NCI-H2196 (cell line): ENCODE data around the gene CLPTM1L.

ENCODE experiments used
- DNase-seq: peaks from one replicate; lab custom pipeline; 2025; ENCODE audit not compliant: unreplicated experiment; lab: John Stamatoyannopoulos, UW

Gene CLPTM1L

GRCh38 chr5:1315709-1316587 is 29.0 kb downstream of the CLPTM1L start:
- DNase-seq = peak; percentile 96

- DNase-seq = no peak
Measured at GRCh38 chr5:1315018-1315708, 29.7 kb downstream of the CLPTM1L start.

GRCh38 chr5:1314564-1314982 is 30.3 kb downstream of the CLPTM1L start:
- no peak for DNase-seq

- no peak for DNase-seq
Measured at GRCh38 chr5:1312993-1313833, 31.7 kb downstream of the CLPTM1L start.

GRCh38 chr5:1312206-1312605 is 32.7 kb downstream of the CLPTM1L start:
- DNase-seq = no peak

- DNase-seq = no peak
Measured at GRCh38 chr5:1311439-1312055, 33.4 kb downstream of the CLPTM1L start.

GRCh38 chr5:1310118-1310517 is 34.8 kb downstream of the CLPTM1L start:
- DNase-seq = no peak

- DNase-seq = no peak
Measured at GRCh38 chr5:1304033-1304432, 40.9 kb downstream of the CLPTM1L start.

- no peak for DNase-seq
Measured at GRCh38 chr5:1302258-1302657, 42.6 kb downstream of the CLPTM1L start.

GRCh38 chr5:1300581-1301083 is 44.3 kb downstream of the CLPTM1L start:
- no peak for DNase-seq

GRCh38 chr5:1299961-1300360 is 44.9 kb downstream of the CLPTM1L start:
- no peak for DNase-seq

GRCh38 chr5:1299511-1299850 is 45.4 kb downstream of the CLPTM1L start:
- no peak for DNase-seq

GRCh38 chr5:1298723-1299510 is 46.0 kb downstream of the CLPTM1L start:
- no peak for DNase-seq

- no peak for DNase-seq
Measured at GRCh38 chr5:1298067-1298551, 46.8 kb downstream of the CLPTM1L start.

- no peak for DNase-seq
Measured at GRCh38 chr5:1297243-1297642, 47.7 kb downstream of the CLPTM1L start.

- no peak for DNase-seq
Measured at GRCh38 chr5:1295650-1296037, 49.3 kb downstream of the CLPTM1L start.

GRCh38 chr5:1294835-1295649 is 49.9 kb downstream of the CLPTM1L start, which contains the start of gene TERT:
TERT (minus strand) TSS chr5:1295068; CDS start chr5:1294989, 79 bp downstream.
- DNase-seq = no peak

GRCh38 chr5:1294206-1294834 is 50.6 kb downstream of the CLPTM1L start:
- DNase-seq = no peak
